Esophagus muscularis mucosa (tissue), 4 donors: ENCODE data around the gene GLTP.

Experiments
- CTCF ChIP-seq, 3 experiments: fragments of 200-600 bp in 2 of 3; fragments of 450-650 bp in 1 of 3; sonication (generic) in 2 of 3; IDR thresholded peaks; one replicate each; pipeline ENCODE4 v1.5.1; 2017 to 2019; ENCODE audit warnings: antibody characterized with exemption in 3 of 3, mild to moderate bottlenecking in 2 of 3, moderate library complexity in 1 of 3
- EP300 ChIP-seq: sonication (generic); formaldehyde crosslinking; IDR thresholded peaks from one replicate; pipeline ENCODE4 v1.6.1; 2017; ENCODE audit warnings: antibody characterized with exemption
- POLR2A ChIP-seq: fragments of 450-650 bp; IDR thresholded peaks from one replicate; pipeline ENCODE4 v1.6.1; 2017; ENCODE audit warnings: antibody characterized with exemption, moderate library complexity, mild to moderate bottlenecking, low read depth
- POLR2AphosphoS5 ChIP-seq, 2 donors: sonication (generic); formaldehyde crosslinking; IDR thresholded peaks; one replicate each; pipeline ENCODE4 v1.6.1; 2017; ENCODE audit warnings: antibody characterized with exemption in 2 of 2

- TF ChIP-seq CTCF (IDR thresholded peaks at IDR 0.05): no peak
- no peak for TF ChIP-seq POLR2AphosphoS5 (IDR thresholded peaks at IDR 0.05)
- TF ChIP-seq POLR2A: no peak
- TF ChIP-seq EP300: no peak
Measured at GRCh38 chr12:109890620-109891170, 10.4 kb upstream of the GLTP start.
